GM19438 (cell line): ENCODE data around the gene G6PC3.

ENCODE experiments used
- ATAC-seq: cut with Tn5 transposase; IDR thresholded peaks from one replicate; pipeline ENCODE4 v1.9.1; 2021; ENCODE audit warnings: low read depth; ENCODE audit not compliant: unreplicated experiment

The G6PC3 gene

GRCh38 chr17:44120851-44121605 is 50.5 kb downstream of the G6PC3 start:
- no peak for ATAC-seq

GRCh38 chr17:44121997-44122815 is 51.7 kb downstream of the G6PC3 start:
- no peak for ATAC-seq

GRCh38 chr17:44122816-44123355 is 52.4 kb downstream of the G6PC3 start:
- no peak for ATAC-seq

GRCh38 chr17:44123356-44124117 is 53.0 kb downstream of the G6PC3 start, which contains the start of gene HDAC5:
TSS of gene HDAC5 (minus strand) at chr17:44123641. CDS start at chr17:44117515, 6,126 bp downstream.
- ATAC-seq: peak; percentile 80

- no peak for ATAC-seq
Observed at GRCh38 chr17:44124118-44124438, 53.5 kb downstream of the G6PC3 start.
